Neural progenitor cell (in vitro differentiated cells): ENCODE measurements around the gene TMED3.

ENCODE experiments used
- EZH2 ChIP-seq: fragments of 200-600 bp; sonication (generic); IDR thresholded peaks from 2 replicates; pipeline ENCODE4 v1.6.1; 2017; ENCODE audit warnings: antibody characterized with exemption, mild to moderate bottlenecking, moderate library complexity
- TF ChIP-seq, protein P1 (sequence below): fragments of 200-600 bp; sonication (generic); IDR thresholded peaks from 2 replicates; pipeline ENCODE4 v1.5.1; 2017; ENCODE audit warnings: antibody characterized with exemption, mild to moderate bottlenecking

GRCh38 chr15:79340315-79340602, 29.3 kb downstream of the TMED3 start:
- TF ChIP-seq, protein P1, sequence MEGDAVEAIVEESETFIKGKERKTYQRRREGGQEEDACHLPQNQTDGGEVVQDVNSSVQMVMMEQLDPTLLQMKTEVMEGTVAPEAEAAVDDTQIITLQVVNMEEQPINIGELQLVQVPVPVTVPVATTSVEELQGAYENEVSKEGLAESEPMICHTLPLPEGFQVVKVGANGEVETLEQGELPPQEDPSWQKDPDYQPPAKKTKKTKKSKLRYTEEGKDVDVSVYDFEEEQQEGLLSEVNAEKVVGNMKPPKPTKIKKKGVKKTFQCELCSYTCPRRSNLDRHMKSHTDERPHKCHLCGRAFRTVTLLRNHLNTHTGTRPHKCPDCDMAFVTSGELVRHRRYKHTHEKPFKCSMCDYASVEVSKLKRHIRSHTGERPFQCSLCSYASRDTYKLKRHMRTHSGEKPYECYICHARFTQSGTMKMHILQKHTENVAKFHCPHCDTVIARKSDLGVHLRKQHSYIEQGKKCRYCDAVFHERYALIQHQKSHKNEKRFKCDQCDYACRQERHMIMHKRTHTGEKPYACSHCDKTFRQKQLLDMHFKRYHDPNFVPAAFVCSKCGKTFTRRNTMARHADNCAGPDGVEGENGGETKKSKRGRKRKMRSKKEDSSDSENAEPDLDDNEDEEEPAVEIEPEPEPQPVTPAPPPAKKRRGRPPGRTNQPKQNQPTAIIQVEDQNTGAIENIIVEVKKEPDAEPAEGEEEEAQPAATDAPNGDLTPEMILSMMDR, result no peak
- no peak for TF ChIP-seq EZH2
